GM12801 (cell line): ENCODE measurements around the gene GCNT1.

ENCODE experiments used
- CTCF ChIP-seq: IDR thresholded peaks from one replicate; pipeline ENCODE4 v1.5.1; 2011; ENCODE audit warnings: control low read depth; ENCODE audit not compliant: insufficient read length; ENCODE audit errors: extremely low read depth

Gene GCNT1

GRCh38 chr9:76433836-76434235, 25.1 kb upstream of the GCNT1 start:
- TF ChIP-seq CTCF = no peak

GRCh38 chr9:76438841-76439588, 20.0 kb upstream of the GCNT1 start:
- TF ChIP-seq CTCF = no peak

GRCh38 chr9:76441551-76442322, 17.2 kb upstream of the GCNT1 start:
- TF ChIP-seq CTCF = no peak

- no peak for TF ChIP-seq CTCF
These were observed 15.1 kb upstream of the GCNT1 start for GRCh38 chr9:76443887-76444286.

GRCh38 chr9:76444322-76444929, 14.6 kb upstream of the GCNT1 start:
- no peak for TF ChIP-seq CTCF

GRCh38 chr9:76445976-76446375, 13.0 kb upstream of the GCNT1 start:
- no peak for TF ChIP-seq CTCF

- TF ChIP-seq CTCF = no peak
These were observed 10.5 kb upstream of the GCNT1 start for GRCh38 chr9:76448501-76448900.
